ENCODE results near the gene NFIA.

DNA sequence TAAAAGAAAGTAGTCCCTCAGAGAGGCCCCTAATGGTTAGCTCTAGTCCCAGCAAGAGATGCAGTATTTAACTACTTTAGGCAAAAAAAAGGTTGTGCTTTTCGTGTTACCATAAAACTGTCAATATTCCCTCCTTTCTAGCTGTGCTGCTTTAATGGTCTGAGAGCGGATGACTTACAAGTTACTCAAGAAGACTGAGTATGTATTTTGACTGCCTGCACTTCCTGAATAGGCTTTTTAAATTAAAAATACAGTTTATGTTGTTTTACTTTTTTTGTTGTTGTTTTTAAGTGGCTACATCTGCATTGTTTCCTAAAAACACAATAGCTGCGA is 152.2 kb downstream of the NFIA start:
- TF ChIP-seq, protein P1, sequence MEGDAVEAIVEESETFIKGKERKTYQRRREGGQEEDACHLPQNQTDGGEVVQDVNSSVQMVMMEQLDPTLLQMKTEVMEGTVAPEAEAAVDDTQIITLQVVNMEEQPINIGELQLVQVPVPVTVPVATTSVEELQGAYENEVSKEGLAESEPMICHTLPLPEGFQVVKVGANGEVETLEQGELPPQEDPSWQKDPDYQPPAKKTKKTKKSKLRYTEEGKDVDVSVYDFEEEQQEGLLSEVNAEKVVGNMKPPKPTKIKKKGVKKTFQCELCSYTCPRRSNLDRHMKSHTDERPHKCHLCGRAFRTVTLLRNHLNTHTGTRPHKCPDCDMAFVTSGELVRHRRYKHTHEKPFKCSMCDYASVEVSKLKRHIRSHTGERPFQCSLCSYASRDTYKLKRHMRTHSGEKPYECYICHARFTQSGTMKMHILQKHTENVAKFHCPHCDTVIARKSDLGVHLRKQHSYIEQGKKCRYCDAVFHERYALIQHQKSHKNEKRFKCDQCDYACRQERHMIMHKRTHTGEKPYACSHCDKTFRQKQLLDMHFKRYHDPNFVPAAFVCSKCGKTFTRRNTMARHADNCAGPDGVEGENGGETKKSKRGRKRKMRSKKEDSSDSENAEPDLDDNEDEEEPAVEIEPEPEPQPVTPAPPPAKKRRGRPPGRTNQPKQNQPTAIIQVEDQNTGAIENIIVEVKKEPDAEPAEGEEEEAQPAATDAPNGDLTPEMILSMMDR (IDR thresholded peaks at IDR 0.05): no peak
- no peak for TF ChIP-seq POLR2AphosphoS5 (IDR thresholded peaks at IDR 0.05)
